IPS DF 6.9 (cell line): ENCODE measurements around the gene LRRTM4.
"Not testable (repeated sequence)": the region's sequence is repeated elsewhere in the genome, so short reads cannot be mapped to it uniquely, and the experiment has no call there.

Experiments used
- DNase-seq: peaks from one replicate; pipeline ENCODE4 v3.0.0-alpha.2; 2013; ENCODE audit warnings: low read depth, low spot score
- H3K27ac ChIP-seq: one replicate; pipeline ENCODE4 v1.5.1; 2013; ENCODE audit warnings: low read length, control low read depth
- H3K27me3 ChIP-seq: 2 replicates; pipeline ENCODE4 v1.6.1; 2013; ENCODE audit warnings: mild to moderate bottlenecking, low read length; ENCODE audit not compliant: control insufficient read depth, insufficient read depth
- H3K36me3 ChIP-seq: 2 replicates; pipeline ENCODE4 v1.6.1; 2013; ENCODE audit warnings: low read length; ENCODE audit not compliant: control insufficient read depth, insufficient read depth
- H3K4me1 ChIP-seq: 2 replicates; pipeline ENCODE4 v1.6.1; 2013; ENCODE audit warnings: low read length; ENCODE audit not compliant: control insufficient read depth, insufficient read depth
- H3K4me3 ChIP-seq: 2 replicates; pipeline ENCODE4 v1.5.1; 2013; ENCODE audit warnings: mild to moderate bottlenecking, low read length
- H3K9me3 ChIP-seq: 2 replicates; pipeline ENCODE4 v1.6.1; 2013; ENCODE audit warnings: low read length, inconsistent platforms; ENCODE audit not compliant: control insufficient read depth, insufficient read depth
- WGBS: extraction: QIAGEN DNeasy Blood & Tissue Kit; methylation state at CpG from one replicate; pipeline ENCODE4 v1.1.7; 2013; ENCODE audit warnings: mixed read lengths, missing lambda C conversion rate; ENCODE audit not compliant: insufficient read length, insufficient coverage; 5-methylcytosine and 5-hydroxymethylcytosine counted together

LRRTM4 gene

DNA sequence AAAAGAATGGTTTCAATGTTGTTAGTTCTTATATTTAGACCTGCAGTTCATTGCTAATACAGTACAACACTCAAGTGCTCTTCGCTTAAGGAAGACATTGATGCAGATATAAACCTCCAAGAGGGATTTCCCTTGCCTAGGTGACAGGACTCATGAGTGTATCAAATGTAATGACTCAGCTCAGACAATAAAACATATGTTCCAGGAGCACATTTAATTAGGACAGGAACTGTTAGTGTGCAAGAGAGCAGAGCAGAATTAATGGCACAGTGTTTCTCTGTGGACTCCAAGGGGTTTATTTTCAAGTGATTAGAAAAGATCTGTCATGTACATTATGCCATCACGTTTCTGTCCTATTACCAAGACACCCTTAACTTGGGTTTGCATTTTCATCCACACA, 375.0 kb downstream of the LRRTM4 start:
- WGBS, result no CpG with 5 or more reads among the region's 2 CpGs
- Histone ChIP-seq H3K4me3 (no peak overlapping the region), H3K9me3 (no peaks in the 10 kb centered on the region), H3K4me1 (no peaks in the 10 kb centered on the region), H3K36me3 (no peaks in the 10 kb centered on the region), H3K27me3 (no peaks in the 10 kb centered on the region), H3K27ac (no peak overlapping the region)
- no peak for DNase-seq

DNA sequence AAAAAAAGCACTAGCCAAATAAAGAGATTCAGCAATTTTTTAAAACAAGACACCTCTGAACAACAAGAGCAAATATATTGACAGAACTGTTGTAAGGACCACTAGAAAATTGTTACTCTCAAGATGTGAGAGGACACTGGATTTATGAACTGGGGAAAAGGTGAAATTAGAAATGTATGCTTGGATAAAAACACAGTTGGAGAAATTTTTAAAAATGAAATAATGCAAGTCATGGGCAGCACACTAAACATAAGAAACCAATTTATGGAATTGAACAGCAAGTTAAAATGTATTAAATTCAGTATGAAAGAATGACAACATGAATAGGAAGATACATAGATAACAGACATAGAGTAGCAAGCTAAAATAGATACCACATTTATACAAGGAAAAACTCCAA, 377.4 kb downstream of the LRRTM4 start:
- H3K27ac ChIP-seq, result no peak overlapping the region
- no peaks in the 10 kb centered on the region for H3K9me3 ChIP-seq
- no peak for DNase-seq
- H3K27me3 ChIP-seq, result no peaks in the 10 kb centered on the region
- H3K4me3 ChIP-seq, result no peak overlapping the region
- no peaks in the 10 kb centered on the region for H3K4me1 ChIP-seq
- H3K36me3 ChIP-seq, result no peaks in the 10 kb centered on the region

DNA sequence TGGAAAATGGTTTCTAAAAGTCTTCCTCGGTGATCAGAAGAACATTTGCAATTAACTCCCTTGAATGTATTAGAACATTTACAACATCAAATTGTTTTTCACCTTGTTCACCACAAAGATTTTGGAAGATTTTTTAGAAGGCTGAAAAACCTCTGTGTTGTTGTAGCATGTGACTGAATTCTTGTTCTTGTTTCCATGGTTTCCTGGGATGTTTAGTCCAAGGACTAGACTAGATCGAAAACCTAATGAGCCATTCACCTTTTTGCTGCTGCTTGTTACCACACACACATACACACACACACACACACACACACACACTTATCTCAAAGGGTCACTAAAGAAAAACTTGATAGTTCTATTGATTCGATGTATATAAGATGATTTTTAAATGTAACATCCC, 380.0 kb downstream of the LRRTM4 start:
- no peaks in the 10 kb centered on the region for H3K36me3 ChIP-seq
- DNase-seq, result no peak
- no peak overlapping the region for H3K4me3 ChIP-seq
- no CpG with 5 or more reads among the region's 3 CpGs for whole genome bisulfite sequencing
- no peak overlapping the region for H3K27ac ChIP-seq
- no peaks in the 10 kb centered on the region for H3K9me3 ChIP-seq
- no peaks in the 10 kb centered on the region for H3K27me3 ChIP-seq
- no peaks in the 10 kb centered on the region for H3K4me1 ChIP-seq

DNA sequence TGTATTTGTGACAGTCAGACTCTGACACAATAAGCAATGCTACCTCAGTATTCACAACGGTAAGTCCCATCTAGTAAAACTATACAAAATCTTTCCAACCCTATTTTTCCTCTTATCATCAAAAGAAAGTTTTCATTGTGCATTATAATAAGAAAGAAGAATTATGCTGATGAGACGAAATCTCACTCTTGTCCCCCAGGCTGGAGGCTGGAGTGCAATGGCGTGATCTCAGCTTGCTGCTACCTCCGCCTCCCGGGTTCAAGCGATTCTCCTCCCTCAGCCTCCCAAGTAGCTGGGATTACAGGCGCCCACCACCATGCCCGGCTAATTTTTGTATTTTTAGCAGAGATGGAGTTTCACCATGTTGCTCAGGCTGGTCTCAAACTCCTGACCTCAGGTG, 393.7 kb downstream of the LRRTM4 start:
- H3K36me3 ChIP-seq, H3K27ac ChIP-seq, DNase-seq, H3K4me1 ChIP-seq, H3K27me3 ChIP-seq, H3K9me3 ChIP-seq, H3K4me3 ChIP-seq: not testable (repeated sequence)
- WGBS, result 100% methylated on average over 1 of the region's 8 CpGs

DNA sequence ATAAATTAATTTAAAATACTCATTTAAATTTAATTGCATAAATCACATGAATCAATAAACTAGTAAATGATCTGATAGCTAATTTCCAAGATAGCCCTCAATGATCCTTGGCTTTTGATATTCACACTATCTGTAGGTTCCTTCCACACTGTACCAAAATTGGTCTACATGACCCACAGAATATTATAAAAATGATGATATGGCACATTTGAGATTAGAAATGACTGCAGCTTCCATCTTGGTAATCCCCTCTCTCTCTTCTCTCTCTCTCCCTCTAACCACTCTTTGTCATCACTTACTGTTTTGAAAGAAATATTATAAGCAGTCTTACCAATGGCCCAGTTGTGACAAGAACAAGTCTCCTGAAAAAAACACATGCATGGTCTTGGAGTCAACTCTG, 394.8 kb downstream of the LRRTM4 start:
- no peaks in the 10 kb centered on the region for H3K4me1 ChIP-seq
- no peaks in the 10 kb centered on the region for H3K36me3 ChIP-seq
- no peaks in the 10 kb centered on the region for H3K27me3 ChIP-seq
- H3K9me3 ChIP-seq, result no peaks in the 10 kb centered on the region
- no peak for DNase-seq
- H3K4me3 ChIP-seq, result no peak overlapping the region
- H3K27ac ChIP-seq, result no peak overlapping the region

DNA sequence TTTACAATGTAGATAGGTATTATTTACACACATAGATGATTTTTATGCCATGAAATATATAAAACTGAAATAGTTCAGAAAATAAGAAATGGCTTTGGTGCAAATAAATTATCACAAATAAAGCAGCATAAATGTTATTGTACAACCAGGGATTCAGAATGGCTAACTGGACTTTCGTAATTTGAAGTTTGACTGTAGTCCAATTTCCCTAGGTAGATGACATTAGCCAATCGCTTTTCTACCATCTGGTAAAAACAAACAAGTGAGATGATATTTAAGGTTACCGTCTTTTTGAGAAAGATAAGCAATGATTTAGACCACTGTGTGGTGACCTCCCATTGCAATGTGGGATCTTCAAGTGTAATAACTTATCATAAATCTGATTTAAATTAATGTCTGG, 400.7 kb downstream of the LRRTM4 start:
- no CpG with 5 or more reads among the region's 3 CpGs for WGBS
- Histone ChIP-seq H3K4me1 (no peaks in the 10 kb centered on the region), H3K4me3 (no peak overlapping the region), H3K9me3 (no peaks in the 10 kb centered on the region), H3K27me3 (no peaks in the 10 kb centered on the region), H3K36me3 (no peaks in the 10 kb centered on the region), H3K27ac (no peak overlapping the region)
- no peak for DNase-seq

DNA sequence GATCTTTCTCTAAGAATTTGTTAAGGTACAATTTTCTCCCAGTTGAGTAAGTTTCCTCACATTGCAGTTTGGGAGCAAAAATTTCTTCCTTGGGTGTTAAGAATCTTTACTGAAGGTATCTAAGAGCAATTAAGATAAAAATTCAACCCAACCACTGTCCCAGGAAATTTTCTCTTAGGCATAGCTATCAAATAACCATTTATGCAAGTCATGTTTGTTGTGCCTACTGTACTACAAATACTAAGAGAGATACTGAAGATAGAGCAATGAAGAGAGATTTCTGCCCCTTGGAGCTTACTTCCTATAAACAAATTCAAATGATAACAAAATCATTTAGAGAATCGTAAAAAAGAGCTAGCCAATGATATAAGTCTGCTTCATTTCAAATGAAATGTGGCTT, 402.8 kb downstream of the LRRTM4 start:
- no CpG with 5 or more reads among the region's 1 CpG for WGBS
- no peak for DNase-seq
- no peaks in the 10 kb centered on the region; the same call in 1 of the 2 replicates for H3K9me3 ChIP-seq
- H3K36me3 ChIP-seq, result no peaks in the 10 kb centered on the region
- no peaks in the 10 kb centered on the region for H3K4me1 ChIP-seq
- no peak overlapping the region for H3K27ac ChIP-seq
- no peaks in the 10 kb centered on the region for H3K27me3 ChIP-seq
- H3K4me3 ChIP-seq, result no peak overlapping the region

DNA sequence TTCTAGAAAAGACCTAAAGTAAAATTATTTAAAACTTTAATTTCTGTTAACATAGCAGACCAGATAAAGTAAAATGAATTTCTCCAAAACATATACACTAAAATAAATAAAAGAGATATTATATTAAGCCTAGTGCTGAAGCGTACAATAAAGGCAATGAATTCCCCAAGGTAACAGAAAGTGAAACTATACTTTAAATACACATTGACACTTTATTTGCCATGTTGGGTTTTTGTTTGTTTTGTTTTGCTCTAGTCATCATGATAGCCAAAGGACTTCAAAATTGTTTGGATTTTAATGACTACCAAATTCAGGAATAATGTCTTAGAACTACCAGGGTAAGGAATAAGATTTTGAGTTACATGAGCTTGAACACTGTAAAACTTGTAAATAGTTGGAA, 413.3 kb downstream of the LRRTM4 start:
- H3K27me3 ChIP-seq, result no peaks in the 10 kb centered on the region
- no peak overlapping the region for H3K27ac ChIP-seq
- no peaks in the 10 kb centered on the region for H3K36me3 ChIP-seq
- no peaks in the 10 kb centered on the region for H3K4me1 ChIP-seq
- no peak for DNase-seq
- no CpG with 5 or more reads among the region's 1 CpG for WGBS
- H3K9me3 ChIP-seq, result no peaks in the 10 kb centered on the region
- no peak overlapping the region for H3K4me3 ChIP-seq

DNA sequence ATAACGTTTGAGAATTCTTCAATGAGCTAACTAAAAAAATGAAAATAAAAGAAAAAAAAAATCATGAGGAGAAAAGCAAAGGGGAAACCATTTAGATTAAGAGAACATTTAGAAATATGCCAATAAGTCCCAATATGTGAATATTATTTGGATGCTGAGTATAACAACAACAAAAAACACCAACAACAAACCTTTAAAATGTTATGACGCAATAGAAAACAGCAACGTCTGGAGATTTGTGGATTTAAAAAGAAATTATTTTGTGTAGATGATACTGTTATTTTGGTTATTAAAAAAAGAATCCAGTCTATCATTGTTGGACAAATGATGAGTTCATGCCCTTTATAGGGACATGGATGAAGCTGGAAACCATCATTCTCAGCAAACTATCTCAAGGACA, 417.2 kb downstream of the LRRTM4 start:
- no peak overlapping the region for H3K4me3 ChIP-seq
- DNase-seq, result no peak
- H3K36me3 ChIP-seq, result no peaks in the 10 kb centered on the region; the same call in 1 of the 2 replicates
- 100% methylated on average over 1 of the region's 3 CpGs for WGBS
- no peak overlapping the region for H3K27ac ChIP-seq
- peaks cover 1% of the 10 kb centered on the region; the same call in 1 of the 2 replicates for H3K4me1 ChIP-seq
- no peaks in the 10 kb centered on the region for H3K9me3 ChIP-seq
- no peaks in the 10 kb centered on the region for H3K27me3 ChIP-seq

DNA sequence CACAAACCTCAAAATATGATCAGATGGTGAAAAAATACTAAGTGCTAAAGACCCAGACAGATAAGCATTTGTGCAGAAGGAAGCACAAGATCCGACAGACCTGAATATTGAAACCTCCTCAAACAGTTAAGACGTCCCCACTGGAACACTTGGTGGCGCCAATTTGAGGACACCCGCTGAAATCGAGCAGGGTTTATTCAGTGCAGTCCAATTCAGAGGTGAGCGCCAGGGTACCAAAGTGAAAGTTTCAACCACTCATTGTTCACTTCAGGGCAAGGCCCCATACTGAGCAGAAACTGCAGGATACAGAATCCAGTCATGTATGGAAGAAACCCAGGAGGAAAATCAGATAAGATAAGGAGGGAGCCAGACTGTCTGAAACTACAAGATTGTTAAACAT, 417.6 kb downstream of the LRRTM4 start:
- H3K36me3 ChIP-seq, result no peaks in the 10 kb centered on the region; the same call in 1 of the 2 replicates
- H3K27me3 ChIP-seq, result no peaks in the 10 kb centered on the region
- H3K27ac ChIP-seq, result no peak overlapping the region
- no peak for DNase-seq
- H3K4me3 ChIP-seq, result no peak overlapping the region
- H3K9me3 ChIP-seq, result no peaks in the 10 kb centered on the region
- WGBS, result no CpG with 5 or more reads among the region's 6 CpGs
- H3K4me1 ChIP-seq, result peaks cover 1% of the 10 kb centered on the region; the same call in 1 of the 2 replicates

DNA sequence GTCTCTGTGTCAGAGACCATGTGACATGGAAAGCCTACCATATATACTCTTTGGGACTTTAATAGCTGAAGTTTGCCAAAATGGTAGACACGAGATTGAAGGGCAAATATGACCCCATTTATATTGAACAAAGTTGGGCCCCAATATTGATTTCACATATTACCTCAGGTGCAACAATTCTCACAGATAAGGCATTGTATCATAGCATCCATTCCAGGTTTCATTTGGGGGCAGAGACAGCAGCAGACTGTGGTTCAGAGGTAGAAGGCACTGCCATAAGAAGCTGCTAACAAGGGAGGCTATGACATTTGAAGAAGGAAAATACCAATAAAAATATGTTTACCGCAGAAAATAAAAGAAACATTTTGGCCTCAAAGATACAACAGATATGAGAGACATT, 419.2 kb downstream of the LRRTM4 start:
- Histone ChIP-seq H3K36me3 (no peaks in the 10 kb centered on the region; the same call in 1 of the 2 replicates), H3K4me3 (no peak overlapping the region), H3K9me3 (no peaks in the 10 kb centered on the region), H3K27ac (no peak overlapping the region), H3K27me3 (no peaks in the 10 kb centered on the region), H3K4me1 (peaks cover 1% of the 10 kb centered on the region; the same call in 1 of the 2 replicates)
- DNase-seq, result no peak
- WGBS, result no CpG with 5 or more reads among the region's 2 CpGs
